GM12878 (cell line): ENCODE data around the gene DAPK2. TPM values are rescaled to one million over a fixed set of nuclear protein-coding genes. Genes with fewer than 3 reads are reported as not detected.

Source experiments
- ATAC-seq: fragments of 200-7000 bp; cut with Tn5 transposase; 3 replicates; pipeline ENCODE4 v1.9.1; 2020; ENCODE audit warnings: mild to moderate bottlenecking, moderate library complexity
- BruUV-seq: library from RNA; stranded (reverse); fragments of 400-500 nt; replicated peaks from 2 replicates; lab custom pipeline; 2021; lab: Mats Ljungman, UMichigan
- CTCF ChIA-PET: fragments of 300-600 bp; sonication (Branson Sonifier 250); formaldehyde crosslinking; extraction: SDS; loops from one replicate; lab custom pipeline; 2021; ENCODE audit warnings: inconsistent platforms; lab: Yijun Ruan, JAX
- POLR2A ChIA-PET: fragments of 350-600 bp; formaldehyde crosslinking; extraction: SDS; loops from one replicate; lab custom pipeline; 2021; ENCODE audit warnings: inconsistent platforms; lab: Charles Lee
- RAD21 ChIA-PET: fragments of 300-600 bp; sonication (Branson Sonifier 250); formaldehyde crosslinking; loops from one replicate; lab custom pipeline; 2023; ENCODE audit warnings: antibody characterized with exemption; ENCODE audit not compliant: unreplicated experiment; lab: Charles Lee
- SMC1A ChIA-PET: fragments of 300-600 bp; sonication (Branson Sonifier 250); formaldehyde crosslinking; loops from one replicate; lab custom pipeline; 2023; ENCODE audit not compliant: unreplicated experiment, uncharacterized antibody; lab: Charles Lee
- DNase-seq: peaks from one replicate; pipeline ENCODE4 v3.0.0-alpha.2; 2011; ENCODE audit warnings: low read depth, low spot score
- FAIRE-seq: peaks from 3 replicates; lab custom pipeline; 2011; peaks lifted over from hg19 to GRCh38; lab: Jason Lieb, UNC
- H2AFZ ChIP-seq: 2 replicates; pipeline ENCODE4 v1.6.0; 2011; ENCODE audit warnings: low read depth, low read length, control low read depth; ENCODE audit not compliant: control insufficient read depth
- H3K27ac ChIP-seq: 2 replicates; pipeline ENCODE4 v1.5.1; 2011; ENCODE audit warnings: control low read depth; ENCODE audit not compliant: control insufficient read depth, insufficient read depth
- H3K27me3 ChIP-seq, 2 experiments: replicated peaks in 1 of 2; 2 replicates each; pipeline versions ENCODE4 v1.6.0 to v1.6.1; 2011; ENCODE audit warnings: low read length in 1 of 2; ENCODE audit not compliant: control insufficient read depth in 2 of 2, insufficient read depth in 2 of 2
- H3K36me3 ChIP-seq, 2 experiments: 2 replicates each; pipeline ENCODE4 v1.5.1; 2011; ENCODE audit warnings: low read length in 1 of 2; ENCODE audit not compliant: control insufficient read depth in 2 of 2, insufficient read depth in 2 of 2
- H3K4me1 ChIP-seq: 2 replicates; pipeline ENCODE4 v1.6.1; 2011; ENCODE audit warnings: mild to moderate bottlenecking, low read length, moderate library complexity, mixed read lengths; ENCODE audit not compliant: control insufficient read depth, insufficient read depth
- H3K4me2 ChIP-seq: 2 replicates; pipeline ENCODE4 v1.6.0; 2011; ENCODE audit warnings: control low read depth; ENCODE audit not compliant: control insufficient read depth, insufficient read depth
- H3K4me3 ChIP-seq: fragments of 200-600 bp; sonication (generic); 2 replicates; pipeline ENCODE4 v1.5.1; 2016
- H3K79me2 ChIP-seq: 2 replicates; pipeline ENCODE4 v1.6.0; 2011; ENCODE audit warnings: low read length; ENCODE audit not compliant: control insufficient read depth, insufficient read depth
- H3K9ac ChIP-seq: 2 replicates; pipeline ENCODE4 v1.8.0; 2011; ENCODE audit warnings: low read length, control low read depth, mixed read lengths; ENCODE audit not compliant: control insufficient read depth, insufficient read depth
- H3K9me3 ChIP-seq: replicated peaks from 3 replicates; pipeline ENCODE4 v1.5.1; 2011; ENCODE audit warnings: mild to moderate bottlenecking, low read length; ENCODE audit not compliant: control insufficient read depth, insufficient read depth
- H4K20me1 ChIP-seq: 2 replicates; pipeline ENCODE4 v1.6.0; 2011; ENCODE audit not compliant: control insufficient read depth, insufficient read depth
- BCL11A ChIP-seq: IDR thresholded peaks from 2 replicates; pipeline ENCODE4 v1.6.1; 2011; ENCODE audit warnings: low read depth, low read length
- IKZF1 ChIP-seq: fragments of 450-650 bp; conservative IDR thresholded peaks from 2 replicates; pipeline ENCODE4 v1.6.1; 2017; ENCODE audit warnings: antibody characterized with exemption, mild to moderate bottlenecking
- JUND ChIP-seq: IDR thresholded peaks from 2 replicates; pipeline ENCODE4 v1.6.1; 2012; ENCODE audit warnings: low read depth, mild to moderate bottlenecking, low read length, improper control_type of control experiment, moderate library complexity
- NFIC ChIP-seq: IDR thresholded peaks from 2 replicates; pipeline ENCODE4 v1.6.1; 2012; ENCODE audit warnings: low read depth, mild to moderate bottlenecking, inconsistent platforms, low read length, moderate library complexity
- NR2F1 ChIP-seq: fragments of 450-650 bp; conservative IDR thresholded peaks from 2 replicates; pipeline ENCODE4 v1.6.1; 2017; ENCODE audit warnings: mild to moderate bottlenecking
- NRF1 ChIP-seq: conservative IDR thresholded peaks from 2 replicates; pipeline ENCODE4 v1.6.1; 2011; ENCODE audit warnings: mild to moderate bottlenecking, low read depth, low read length, improper control_type of control experiment
- RBBP5 ChIP-seq: fragments of 200-600 bp; sonication (generic); conservative IDR thresholded peaks from 2 replicates; pipeline ENCODE4 v1.6.1; 2016
- STAT1 ChIP-seq: fragments of 450-650 bp; conservative IDR thresholded peaks from 2 replicates; pipeline ENCODE4 v1.6.1; 2014; ENCODE audit warnings: antibody characterized with exemption, mild to moderate bottlenecking
- ZZZ3 ChIP-seq: IDR thresholded peaks from 2 replicates; pipeline ENCODE4 v1.6.1; 2011; ENCODE audit warnings: low read depth; ENCODE audit not compliant: control insufficient read depth, insufficient read length
- WGBS: methylation state at CpG from one replicate; pipeline ENCODE4 v1.1.6; 2016; ENCODE audit warnings: low lambda C conversion rate; ENCODE audit not compliant: insufficient replicate concordance, insufficient coverage; ENCODE audit errors: missing lambda C conversion rate; 5-methylcytosine and 5-hydroxymethylcytosine counted together
- in situ Hi-C: fragments of 300-500 bp; cut with MboI; formaldehyde crosslinking; loops from 9 replicates; pipeline ENCODE4 v1.14.3; 2018; ENCODE audit warnings: mixed read lengths
- intact Hi-C: fragments of 100-400 bp; cut with micrococcal nuclease; formaldehyde crosslinking; loops from one replicate; pipeline ENCODE4 v1.14.2; 2022; ENCODE audit not compliant: unreplicated experiment
- polyA plus RNA-seq, 11 experiments: library from polyadenylated mRNA; depleted of rRNA in 4 of 11; unstranded in 6 of 11; stranded (reverse) in 5 of 11; fragments of >200 nt; fragmentation: Nextera tagmentation in 4 of 11; fragmentation: Illumina TruSeq in 1 of 11; extraction: Ambion mirVana in 4 of 11; extraction: Trizol in 1 of 11; gene quantifications; 1 replicate in 1 of 11; 2 replicates in 10 of 11; pipeline versions ENCODE4 v1.2.1 to v1.2.3, GENCODE V29; 2011 to 2016; ENCODE audit warnings: inconsistent platforms in 2 of 11, missing spikeins in 2 of 11, low read depth in 1 of 11
- total RNA-seq, 4 experiments: library from RNA; depleted of rRNA in 3 of 4; stranded (reverse); fragments of >200 nt in 3 of 4; fragmentation: Illumina TruSeq in 1 of 4; extraction: Trizol in 1 of 4; gene quantifications; 2 replicates each; pipeline versions ENCODE4 v1.2.1 to v1.2.3, GENCODE V29; 2013 to 2021
- TF ChIP-seq, protein P1 (sequence below): IDR thresholded peaks from 2 replicates; pipeline ENCODE4 v1.6.1; 2012; ENCODE audit warnings: low read length, inconsistent platforms

Gene DAPK2
- total and polyA plus RNA-seq, 10 of the 15 experiments (the other 5 are each of a cell fraction or from before 2014, with no cell fraction given): 0.69 to 8.4 (median 4.1) TPM

GRCh38 chr15:63915873-63916771 is 130.2 kb downstream of the DAPK2 start:
- DNase-seq: no peak
- no peaks in the 10 kb centered on the region for H3K79me2 ChIP-seq
- no peak overlapping the region for H3K27ac ChIP-seq
- ChIA-PET POLR2A (no interaction called here), CTCF (interaction anchor here (0.6 to 1.0 kb wide), 6 partner anchors 27 to 163 kb away, joined by 3 to 5 read pairs (median 3); no protein-coding TSS in a partner anchor), RAD21 (interaction anchor here (0.9 kb wide), 1 partner anchor 71 kb away, joined by 5 read pairs; no protein-coding TSS in a partner anchor), SMC1A (interaction anchor here (0.7 to 1.2 kb wide), 3 partner anchors 24 to 164 kb away, joined by 3 read pairs; no protein-coding TSS in a partner anchor)
- TF ChIP-seq STAT1: no peak
- no peak for TF ChIP-seq JUND
- TF ChIP-seq IKZF1: 0 out of 2 replicates have a peak, but pooled peaks have one; percentile 5
- intact Hi-C loops: no loop called here
- H3K9me3 ChIP-seq: no peaks in the 10 kb centered on the region
- no peak overlapping the region for H3K9ac ChIP-seq
- no peaks in the 10 kb centered on the region for H3K36me3 ChIP-seq
- peaks cover 10% of the 10 kb centered on the region for H3K4me1 ChIP-seq
- no peak for FAIRE-seq
- WGBS: 62% methylated on average over 9 of the region's 9 CpGs
- BruUV-seq: no TSS peak
- H3K4me3 ChIP-seq: no peak overlapping the region
- in situ Hi-C loops: no loop called here
- no peaks in the 10 kb centered on the region for H3K27me3 ChIP-seq
- H2AFZ ChIP-seq: no peak overlapping the region
- ATAC-seq: peak; percentile 31; the same call in 2 of the 3 replicates
- no peaks in the 10 kb centered on the region for H4K20me1 ChIP-seq
- no peak overlapping the region for H3K4me2 ChIP-seq

- no peak overlapping the region for H3K9ac ChIP-seq
- RAD21 ChIA-PET: interaction anchor here (0.6 to 0.9 kb wide), 3 partner anchors 8 to 130 kb away, joined by 3 to 5 read pairs (median 3); no protein-coding TSS in a partner anchor
- peaks cover 5% of the 10 kb centered on the region for H3K4me1 ChIP-seq
- no peaks in the 10 kb centered on the region for H4K20me1 ChIP-seq
- WGBS: 36% methylated on average over 3 of the region's 3 CpGs
- peak; percentile 76 for ATAC-seq
- intact Hi-C loops (no loop called here), in situ Hi-C loops (no loop called here)
- FAIRE-seq: no peak
- no peaks in the 10 kb centered on the region for H3K27me3 ChIP-seq
- H3K9me3 ChIP-seq: no peaks in the 10 kb centered on the region
- DNase-seq: no peak
- H3K4me2 ChIP-seq: no peak overlapping the region
- no peak overlapping the region for H3K27ac ChIP-seq
- CTCF ChIA-PET: interaction anchor here (0.6 to 1.0 kb wide), 5 partner anchors 27 to 162 kb away, joined by 3 to 5 read pairs (median 3); no protein-coding TSS in a partner anchor
- H3K36me3 ChIP-seq: no peaks in the 10 kb centered on the region
- no TSS peak for BruUV-seq
- H2AFZ ChIP-seq: no peak overlapping the region
- no peaks in the 10 kb centered on the region for H3K79me2 ChIP-seq
- H3K4me3 ChIP-seq: no peak overlapping the region
- SMC1A ChIA-PET: interaction anchor here (0.7 to 1.3 kb wide), 5 partner anchors 11 to 163 kb away, joined by 3 to 8 read pairs (median 3); no protein-coding TSS in a partner anchor
- POLR2A ChIA-PET: no interaction called here
- TF ChIP-seq, protein P1, sequence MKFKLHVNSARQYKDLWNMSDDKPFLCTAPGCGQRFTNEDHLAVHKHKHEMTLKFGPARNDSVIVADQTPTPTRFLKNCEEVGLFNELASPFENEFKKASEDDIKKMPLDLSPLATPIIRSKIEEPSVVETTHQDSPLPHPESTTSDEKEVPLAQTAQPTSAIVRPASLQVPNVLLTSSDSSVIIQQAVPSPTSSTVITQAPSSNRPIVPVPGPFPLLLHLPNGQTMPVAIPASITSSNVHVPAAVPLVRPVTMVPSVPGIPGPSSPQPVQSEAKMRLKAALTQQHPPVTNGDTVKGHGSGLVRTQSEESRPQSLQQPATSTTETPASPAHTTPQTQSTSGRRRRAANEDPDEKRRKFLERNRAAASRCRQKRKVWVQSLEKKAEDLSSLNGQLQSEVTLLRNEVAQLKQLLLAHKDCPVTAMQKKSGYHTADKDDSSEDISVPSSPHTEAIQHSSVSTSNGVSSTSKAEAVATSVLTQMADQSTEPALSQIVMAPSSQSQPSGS: 0 out of 2 replicates have a peak, but pooled peaks have one; percentile 36
- TF ChIP-seq NR2F1 (0 out of 2 replicates have a peak, but pooled peaks have one; percentile 12), RBBP5 (no peak), ZZZ3 (no peak), BCL11A (0 out of 2 replicates have a peak, but pooled peaks have one; percentile 12), NRF1 (no peak), NFIC (no peak)
Observed at GRCh38 chr15:63915209-63915872, 130.9 kb downstream of the DAPK2 start.
